CD4-positive, CD25-positive, alpha-beta regulatory T cell (primary cell): ENCODE results near the gene CACNB4. TPM values are rescaled to one million over a fixed set of nuclear protein-coding genes. Genes with fewer than 3 reads are reported as not detected.

ENCODE experiments used
- ATAC-seq, 2 donors: fragments of 150-1000 bp; cut with Tn5 transposase; one replicate each; pipeline ENCODE4 v1.10.0; 2021; ENCODE audit warnings: low read depth in 2 of 2, moderate number of reproducible peaks in 2 of 2, moderate library complexity in 1 of 2
- DNase-seq, 3 donors: peaks; one replicate each; pipeline versions ENCODE4 v3.0.0 to v3.0.0-alpha.2; 2012 to 2022; ENCODE audit warnings: mixed read lengths in 1 of 3
- H3K27ac ChIP-seq: one replicate; pipeline ENCODE4 v1.7.0; 2013; ENCODE audit warnings: mild to moderate bottlenecking, low read length; ENCODE audit not compliant: insufficient read depth, poor library complexity, severe bottlenecking
- H3K27me3 ChIP-seq: one replicate; pipeline ENCODE4 v1.7.0; 2013; ENCODE audit warnings: low read length; ENCODE audit not compliant: control insufficient read depth, insufficient read depth
- H3K36me3 ChIP-seq: one replicate; pipeline ENCODE4 v1.7.0; 2013; ENCODE audit warnings: mild to moderate bottlenecking, low read length, moderate library complexity; ENCODE audit not compliant: control insufficient read depth, insufficient read depth
- H3K4me1 ChIP-seq: 2 replicates; pipeline ENCODE4 v1.7.0; 2013; ENCODE audit warnings: mild to moderate bottlenecking, low read length; ENCODE audit not compliant: insufficient read depth, control insufficient read depth, poor library complexity, severe bottlenecking
- H3K4me3 ChIP-seq: one replicate; pipeline ENCODE4 v1.7.0; 2013; ENCODE audit warnings: low read depth, mild to moderate bottlenecking, low read length, moderate library complexity
- H3K9me3 ChIP-seq, 2 experiments: 1 replicate in 1 of 2; 2 replicates in 1 of 2; pipeline ENCODE4 v1.7.0; 2013; ENCODE audit warnings: low read length in 2 of 2, mild to moderate bottlenecking in 1 of 2, moderate library complexity in 1 of 2; ENCODE audit not compliant: control insufficient read depth in 2 of 2
- H3K27ac Mint-ChIP-seq, 3 donors: one replicate each; pipeline ENCODE4 v1.8.0; 2020 to 2022; ENCODE audit warnings: mild to moderate bottlenecking in 3 of 3, mixed read lengths in 3 of 3, moderate library complexity in 2 of 3
- H3K27me3 Mint-ChIP-seq: one replicate; pipeline ENCODE4 v1.8.0; 2022; ENCODE audit warnings: mild to moderate bottlenecking, mixed read lengths
- H3K36me3 Mint-ChIP-seq: one replicate; pipeline ENCODE4 v1.8.0; 2020; ENCODE audit warnings: mixed read lengths
- H3K4me1 Mint-ChIP-seq, 4 donors: one replicate each; pipeline ENCODE4 v1.8.0; 2020 to 2022; ENCODE audit warnings: mixed read lengths in 4 of 4, mild to moderate bottlenecking in 1 of 4
- H3K4me3 Mint-ChIP-seq, 4 donors: one replicate each; pipeline ENCODE4 v1.8.0; 2020 to 2022; ENCODE audit warnings: mild to moderate bottlenecking in 4 of 4, mixed read lengths in 4 of 4, moderate library complexity in 3 of 4
- H3K9me3 Mint-ChIP-seq, 7 donors: one replicate each; pipeline ENCODE4 v1.8.0; 2020 to 2022; ENCODE audit warnings: mixed read lengths in 7 of 7, mild to moderate bottlenecking in 3 of 7, moderate library complexity in 2 of 7
- polyA plus RNA-seq, 4 donors: library from polyadenylated mRNA; unstranded; fragments of 300-500 nt; fragmentation: Illumina TruSeq; gene quantifications; one replicate each; pipeline ENCODE4 v1.2.3, GENCODE V29; 2021
- total RNA-seq: library from RNA; stranded (reverse); gene quantifications from one replicate; pipeline ENCODE4 v1.2.3, GENCODE V29; 2022

The CACNB4 gene
- total and polyA plus RNA-seq, 5 donors from 2014 or later: 0.30 TPM; not detected in 4

DNA sequence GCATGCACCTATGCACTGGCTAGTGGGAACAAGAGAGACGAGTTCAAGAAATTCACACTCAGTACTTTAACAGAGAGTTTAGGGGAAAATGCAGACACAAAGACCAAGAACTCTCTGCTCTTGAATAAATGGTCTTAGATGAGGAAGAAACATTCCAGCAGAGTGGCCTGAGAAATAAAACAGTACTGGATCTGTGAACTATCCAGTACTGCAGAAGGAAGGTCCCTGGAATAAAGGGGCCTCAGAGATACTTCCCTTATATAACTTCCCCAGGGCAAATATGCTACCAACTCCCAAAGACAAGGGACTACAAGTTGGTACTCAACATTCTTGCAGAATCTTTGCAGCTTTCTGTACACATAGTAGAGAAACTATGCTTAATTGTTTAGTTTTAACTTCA, 199.7 kb downstream of the CACNB4 start:
- no peaks in the 10 kb centered on the region for H3K36me3 ChIP-seq
- DNase-seq (no peak), ATAC-seq (no peak)
- no peak overlapping the region for H3K27ac Mint-ChIP-seq
- H3K9me3 ChIP-seq: peaks cover 0 to 3% of the 10 kb centered on the region in 2 experiments
- H3K27ac ChIP-seq: no peak overlapping the region
- H3K9me3 Mint-ChIP-seq: peaks cover 0 to 1% (median 0%) of the 10 kb centered on the region in 7 donors
- no peaks in the 10 kb centered on the region for H3K4me1 Mint-ChIP-seq
- H3K4me1 ChIP-seq: no peaks in the 10 kb centered on the region
- H3K27me3 Mint-ChIP-seq: peaks cover 4% of the 10 kb centered on the region
- no peak overlapping the region for H3K4me3 Mint-ChIP-seq
- H3K27me3 ChIP-seq: no peaks in the 10 kb centered on the region
- no peak overlapping the region for H3K4me3 ChIP-seq
- no peaks in the 10 kb centered on the region for H3K36me3 Mint-ChIP-seq

DNA sequence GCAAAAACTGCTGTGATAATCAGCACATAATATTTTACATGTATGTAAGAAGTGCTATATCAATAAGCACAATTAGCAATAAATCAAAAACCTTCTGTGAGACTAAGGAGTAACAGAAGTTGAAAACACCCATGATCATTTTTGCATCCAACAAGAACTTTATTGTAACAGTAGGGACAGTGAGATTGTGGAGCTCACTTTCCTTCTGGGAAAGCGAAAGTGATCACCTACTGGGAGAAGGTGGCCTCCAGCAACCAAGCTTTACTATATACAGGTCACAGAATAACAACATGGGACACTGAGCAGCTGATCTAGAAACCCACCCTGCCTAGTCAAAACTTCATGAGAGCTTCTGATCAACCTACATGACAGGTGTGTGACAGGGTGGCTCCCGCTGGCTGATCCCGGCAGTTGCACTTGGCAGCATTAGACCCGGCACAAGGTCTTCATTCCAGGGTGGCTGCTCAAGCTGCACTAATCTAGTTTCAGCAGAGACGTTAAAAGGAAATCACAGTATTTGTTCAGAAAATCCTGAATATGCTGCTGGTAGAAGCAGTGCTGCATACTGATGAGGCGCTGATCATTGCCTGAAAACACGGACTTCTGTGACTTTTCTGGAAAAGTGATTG, 207.2 kb downstream of the CACNB4 start:
- peaks cover 2% of the 10 kb centered on the region for H3K27me3 Mint-ChIP-seq
- H3K27ac ChIP-seq: no peak overlapping the region
- H3K4me1 ChIP-seq: no peaks in the 10 kb centered on the region
- H3K36me3 Mint-ChIP-seq: peaks cover 3% of the 10 kb centered on the region
- peaks cover 2% of the 10 kb centered on the region for H3K27me3 ChIP-seq
- no peak overlapping the region for H3K4me3 Mint-ChIP-seq
- no peak overlapping the region for H3K4me3 ChIP-seq
- no peaks in the 10 kb centered on the region for H3K4me1 Mint-ChIP-seq
- peaks cover 0 to 1% (median 0%) of the 10 kb centered on the region in 7 donors for H3K9me3 Mint-ChIP-seq
- peaks cover 0 to 3% of the 10 kb centered on the region in 2 experiments for H3K9me3 ChIP-seq
- no peaks in the 10 kb centered on the region for H3K36me3 ChIP-seq
- ATAC-seq (no peak), DNase-seq (no peak)
- H3K27ac Mint-ChIP-seq: no peak overlapping the region

DNA sequence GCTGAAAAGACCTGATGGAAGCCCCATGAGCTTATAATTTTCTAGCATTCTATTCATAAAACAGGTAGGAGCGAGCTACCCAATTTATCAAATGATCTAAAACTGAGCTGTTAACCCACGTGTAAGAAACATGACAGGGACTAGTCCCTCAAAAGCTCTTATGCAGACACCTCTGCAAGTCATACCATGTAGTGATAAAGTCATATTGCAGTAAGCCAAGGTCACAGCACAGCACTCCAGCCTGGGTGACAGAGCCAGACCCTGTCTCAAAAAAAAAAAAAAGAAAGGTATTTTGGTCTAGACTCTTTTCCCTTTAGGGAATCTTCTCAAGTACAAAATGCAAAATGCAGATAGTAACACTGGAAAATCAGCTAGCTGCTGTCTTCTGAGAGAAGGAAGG, 211.7 kb downstream of the CACNB4 start:
- Mint-ChIP-seq H3K4me1 (no peaks in the 10 kb centered on the region), H3K27ac (no peak overlapping the region), H3K36me3 (peaks cover 3% of the 10 kb centered on the region), H3K27me3 (peaks cover 7% of the 10 kb centered on the region), H3K4me3 (no peak overlapping the region), H3K9me3 (peaks cover 0 to 2% (median 0%) of the 10 kb centered on the region in 7 donors)
- no peaks in the 10 kb centered on the region for H3K9me3 ChIP-seq
- no peak overlapping the region for H3K4me3 ChIP-seq
- H3K27me3 ChIP-seq: peaks cover 2% of the 10 kb centered on the region
- no peak for DNase-seq
- H3K4me1 ChIP-seq: no peaks in the 10 kb centered on the region
- ATAC-seq: no peak
- no peak overlapping the region for H3K27ac ChIP-seq
- H3K36me3 ChIP-seq: no peaks in the 10 kb centered on the region

DNA sequence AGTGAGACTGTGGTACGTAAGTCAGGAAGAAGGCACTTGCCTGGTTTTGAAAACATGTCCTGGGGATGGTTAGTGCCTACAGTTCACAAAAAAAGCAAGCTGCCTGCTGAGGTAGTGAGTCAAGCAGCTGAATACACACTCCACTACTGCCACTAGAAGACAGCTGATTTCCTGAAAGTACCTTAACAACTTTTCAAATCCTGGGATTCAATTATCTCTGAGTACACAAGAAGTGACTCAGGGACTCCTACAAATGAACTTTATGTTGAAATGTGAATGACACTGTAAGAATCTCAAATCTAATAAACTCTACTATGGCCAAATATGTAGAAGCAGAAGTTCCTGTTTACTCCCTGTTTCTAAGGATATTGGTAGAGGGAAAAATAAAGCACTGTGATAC, 212.6 kb downstream of the CACNB4 start:
- Histone ChIP-seq H3K36me3 (no peaks in the 10 kb centered on the region), H3K9me3 (no peaks in the 10 kb centered on the region), H3K4me3 (no peak overlapping the region), H3K4me1 (no peaks in the 10 kb centered on the region), H3K27ac (no peak overlapping the region), H3K27me3 (peaks cover 1% of the 10 kb centered on the region)
- H3K4me3 Mint-ChIP-seq: peak overlapping the region in 1 of 4 donors; percentile 70
- ATAC-seq: no peak
- H3K27ac Mint-ChIP-seq: no peak overlapping the region
- peaks cover 0 to 2% (median 0%) of the 10 kb centered on the region in 7 donors for H3K9me3 Mint-ChIP-seq
- H3K36me3 Mint-ChIP-seq: peaks cover 3% of the 10 kb centered on the region
- H3K27me3 Mint-ChIP-seq: peaks cover 7% of the 10 kb centered on the region
- no peaks in the 10 kb centered on the region for H3K4me1 Mint-ChIP-seq
- no peak for DNase-seq

DNA sequence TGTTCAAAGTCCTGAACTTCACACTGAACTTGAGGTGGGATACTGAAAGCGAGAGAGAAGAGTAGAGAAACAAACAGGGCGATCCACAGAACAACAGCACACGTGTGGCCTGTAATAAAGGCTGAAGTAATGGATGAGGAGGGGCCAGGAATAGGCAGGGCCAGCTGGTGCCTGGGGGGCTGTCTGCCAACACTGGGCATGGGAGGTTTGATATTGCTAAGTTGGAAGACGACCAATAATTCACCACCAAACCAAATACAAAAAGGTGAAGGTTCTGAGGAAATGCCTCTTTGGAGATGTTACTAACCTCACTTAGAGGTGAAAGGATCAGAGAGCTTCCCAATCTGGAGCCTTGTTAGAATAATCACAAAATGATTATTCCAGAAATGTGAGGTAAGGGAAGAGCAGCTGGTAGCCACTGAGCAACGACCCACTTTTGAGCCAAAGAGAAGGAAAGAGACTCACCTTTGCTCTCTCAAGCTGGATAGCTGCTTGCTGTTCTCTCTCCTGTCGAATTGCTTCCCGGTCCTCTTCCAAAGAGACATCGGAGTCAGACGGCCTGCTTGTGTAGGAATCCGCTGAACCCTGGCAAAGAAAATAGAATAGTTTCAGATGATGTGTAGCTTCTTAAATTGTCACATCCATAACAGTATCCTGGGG, 215.9 kb downstream of the CACNB4 start:
- H3K4me1 ChIP-seq: no peaks in the 10 kb centered on the region
- no peak overlapping the region for H3K27ac ChIP-seq
- H3K4me3 ChIP-seq: no peak overlapping the region
- no peaks in the 10 kb centered on the region for H3K27me3 ChIP-seq
- H3K4me1 Mint-ChIP-seq: no peaks in the 10 kb centered on the region
- DNase-seq (no peak), ATAC-seq (no peak)
- no peaks in the 10 kb centered on the region for H3K9me3 ChIP-seq
- no peak overlapping the region for H3K27ac Mint-ChIP-seq
- peaks cover 7% of the 10 kb centered on the region for H3K27me3 Mint-ChIP-seq
- peaks cover 0 to 2% (median 0%) of the 10 kb centered on the region in 7 donors for H3K9me3 Mint-ChIP-seq
- H3K36me3 ChIP-seq: no peaks in the 10 kb centered on the region
- no peak overlapping the region for H3K4me3 Mint-ChIP-seq
- no peaks in the 10 kb centered on the region for H3K36me3 Mint-ChIP-seq

DNA sequence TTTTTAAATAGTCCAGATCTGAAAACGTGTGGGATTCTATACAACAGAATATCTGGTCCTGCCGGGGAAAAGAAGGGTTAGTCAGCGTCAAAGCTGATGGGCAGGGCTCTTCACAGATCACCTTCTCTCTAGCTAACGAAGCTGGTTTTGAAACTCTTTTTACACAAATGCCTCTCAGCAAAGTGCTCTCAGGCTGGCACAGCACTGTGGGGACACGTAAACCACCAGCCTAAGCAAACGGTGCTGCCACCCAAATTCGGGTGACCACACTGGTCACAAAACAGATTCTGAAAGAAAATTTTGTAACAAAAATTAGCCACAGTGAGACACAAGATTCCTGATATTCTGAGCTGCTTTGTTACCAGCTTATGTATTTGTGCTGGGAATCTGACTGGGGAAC, 217.5 kb downstream of the CACNB4 start:
- Mint-ChIP-seq H3K27me3 (peaks cover 4% of the 10 kb centered on the region), H3K4me3 (no peak overlapping the region), H3K4me1 (no peaks in the 10 kb centered on the region), H3K36me3 (no peaks in the 10 kb centered on the region), H3K9me3 (peaks cover 0 to 2% (median 0%) of the 10 kb centered on the region in 7 donors), H3K27ac (no peak overlapping the region)
- ATAC-seq: no peak
- Histone ChIP-seq H3K36me3 (no peaks in the 10 kb centered on the region), H3K4me1 (no peaks in the 10 kb centered on the region), H3K9me3 (no peaks in the 10 kb centered on the region), H3K27me3 (no peaks in the 10 kb centered on the region), H3K27ac (no peak overlapping the region), H3K4me3 (no peak overlapping the region)
- DNase-seq: no peak

DNA sequence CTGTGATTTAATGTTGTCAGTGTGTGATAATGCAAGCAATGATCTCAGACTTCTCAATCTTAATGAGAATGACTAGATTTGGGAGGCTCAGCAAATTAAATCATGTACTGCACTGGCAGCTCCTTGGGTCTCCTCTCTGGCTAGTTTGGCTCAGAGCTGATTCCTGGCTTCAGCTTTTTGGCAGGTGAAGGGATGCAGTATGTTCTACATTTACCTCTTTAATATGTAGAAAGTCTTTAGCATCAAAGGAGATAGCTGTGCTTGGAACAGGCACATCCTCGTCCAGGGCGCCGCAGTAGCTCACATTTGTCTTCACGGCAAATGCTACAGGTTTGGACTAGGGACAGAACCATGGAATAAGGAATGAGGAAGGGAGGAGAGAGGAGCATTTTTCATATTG, 218.3 kb downstream of the CACNB4 start:
- peaks cover 0 to 2% (median 0%) of the 10 kb centered on the region in 7 donors for H3K9me3 Mint-ChIP-seq
- no peaks in the 10 kb centered on the region for H3K27me3 ChIP-seq
- H3K27me3 Mint-ChIP-seq: peaks cover 4% of the 10 kb centered on the region
- DNase-seq: no peak
- H3K9me3 ChIP-seq: no peaks in the 10 kb centered on the region
- no peaks in the 10 kb centered on the region for H3K36me3 Mint-ChIP-seq
- no peak for ATAC-seq
- no peaks in the 10 kb centered on the region for H3K36me3 ChIP-seq
- H3K27ac ChIP-seq: no peak overlapping the region
- H3K27ac Mint-ChIP-seq: no peak overlapping the region
- H3K4me1 ChIP-seq: no peaks in the 10 kb centered on the region
- no peaks in the 10 kb centered on the region for H3K4me1 Mint-ChIP-seq
- no peak overlapping the region for H3K4me3 Mint-ChIP-seq
- no peak overlapping the region for H3K4me3 ChIP-seq
